Neuronal stem cell (in vitro differentiated cells): ENCODE data around the gene CERS5.
A peak's percentile ranks its signal among the peaks of the same experiment; 100 is the strongest.

ENCODE experiments used
- DNase-seq: peaks from one replicate; pipeline ENCODE4 v3.0.0-alpha.2; 2013; ENCODE audit warnings: low spot score
- H2AFZ ChIP-seq: one replicate; pipeline ENCODE4 v1.6.1; 2013; ENCODE audit warnings: mild to moderate bottlenecking, low read length, inconsistent platforms
- H2AK5ac ChIP-seq: 2 replicates; pipeline ENCODE4 v1.6.1; 2013; ENCODE audit warnings: low read depth, mild to moderate bottlenecking, inconsistent platforms, low read length, moderate library complexity, mixed read lengths
- H2BK120ac ChIP-seq: 2 replicates; pipeline ENCODE4 v1.6.1; 2013; ENCODE audit warnings: low read depth, mild to moderate bottlenecking, inconsistent platforms, low read length, moderate library complexity, mixed read lengths
- H2BK12ac ChIP-seq: one replicate; pipeline ENCODE4 v1.6.1; 2013; ENCODE audit warnings: low read length, inconsistent platforms
- H2BK15ac ChIP-seq: 2 replicates; pipeline ENCODE4 v1.6.1; 2013; ENCODE audit warnings: mild to moderate bottlenecking, low read length, inconsistent platforms, mixed read lengths
- H2BK5ac ChIP-seq: one replicate; pipeline ENCODE4 v1.6.1; 2013; ENCODE audit warnings: inconsistent platforms, mild to moderate bottlenecking, low read length, moderate library complexity
- H3K14ac ChIP-seq: one replicate; pipeline ENCODE4 v1.6.1; 2013; ENCODE audit warnings: low read length, inconsistent platforms
- H3K18ac ChIP-seq: 2 replicates; pipeline ENCODE4 v1.6.1; 2013; ENCODE audit warnings: low read length, inconsistent platforms
- H3K23ac ChIP-seq: 2 replicates; pipeline ENCODE4 v1.6.1; 2013; ENCODE audit warnings: low read depth, mild to moderate bottlenecking, mixed read lengths, low read length, inconsistent platforms; ENCODE audit not compliant: poor library complexity
- H3K27ac ChIP-seq: replicated peaks from 3 replicates; pipeline ENCODE4 v1.5.1; 2013; ENCODE audit warnings: low read length, inconsistent platforms
- H3K27me3 ChIP-seq, 3 experiments: 2 replicates each; pipeline ENCODE4 v1.6.1; 2013; ENCODE audit warnings: low read length in 3 of 3, mild to moderate bottlenecking in 2 of 3, inconsistent platforms in 1 of 3, low read depth in 1 of 3, mixed read lengths in 1 of 3, moderate library complexity in 1 of 3; ENCODE audit not compliant: control insufficient read depth in 3 of 3, insufficient read depth in 3 of 3
- H3K36me3 ChIP-seq, 2 donors: replicated peaks in 1 of 2; 2 replicates each; pipeline ENCODE4 v1.6.1; 2013; ENCODE audit warnings: low read length in 2 of 2; ENCODE audit not compliant: control insufficient read depth in 2 of 2, insufficient read depth in 2 of 2
- H3K4ac ChIP-seq: 2 replicates; pipeline ENCODE4 v1.6.1; 2013; ENCODE audit warnings: inconsistent platforms, mild to moderate bottlenecking, low read length, moderate library complexity
- H3K4me1 ChIP-seq, 2 donors: 1 replicate in 1 of 2; 2 replicates in 1 of 2; pipeline ENCODE4 v1.6.1; 2013; ENCODE audit warnings: low read length in 2 of 2, low read depth in 1 of 2; ENCODE audit not compliant: control insufficient read depth in 2 of 2, insufficient read depth in 1 of 2
- H3K4me2 ChIP-seq: one replicate; pipeline ENCODE4 v1.6.1; 2013; ENCODE audit warnings: mild to moderate bottlenecking, low read length, inconsistent platforms; ENCODE audit not compliant: insufficient read depth, poor library complexity, severe bottlenecking
- H3K4me3 ChIP-seq, 2 donors: 2 replicates each; pipeline ENCODE4 v1.5.1; 2013; ENCODE audit warnings: low read length in 2 of 2, mild to moderate bottlenecking in 2 of 2, inconsistent platforms in 1 of 2, moderate library complexity in 1 of 2
- H3K79me1 ChIP-seq: one replicate; pipeline ENCODE4 v1.6.1; 2013; ENCODE audit warnings: low read depth, mild to moderate bottlenecking, inconsistent platforms, low read length, moderate library complexity
- H3K9ac ChIP-seq: one replicate; pipeline ENCODE4 v1.6.1; 2013; ENCODE audit warnings: mild to moderate bottlenecking, low read depth, low read length, inconsistent platforms; ENCODE audit not compliant: poor library complexity
- H3K9me3 ChIP-seq, 2 donors: replicated peaks in 1 of 2; 2 replicates each; pipeline versions ENCODE3 to v1.6.1; 2013; ENCODE audit warnings: low read length in 2 of 2, mild to moderate bottlenecking in 2 of 2, inconsistent platforms in 1 of 2, low read depth in 1 of 2, mixed read lengths in 1 of 2, moderate library complexity in 1 of 2; ENCODE audit not compliant: control insufficient read depth in 2 of 2, insufficient read depth in 1 of 2
- H4K8ac ChIP-seq: one replicate; pipeline ENCODE4 v1.6.1; 2013; ENCODE audit warnings: low read depth, mild to moderate bottlenecking, inconsistent platforms, low read length, moderate library complexity
- H4K91ac ChIP-seq: one replicate; pipeline ENCODE4 v1.6.1; 2013; ENCODE audit warnings: low read length, low read depth, mild to moderate bottlenecking, inconsistent platforms; ENCODE audit not compliant: poor library complexity
- WGBS, 2 donors: extraction: QIAGEN DNeasy Blood & Tissue Kit; methylation state at CpG; one replicate each; pipeline ENCODE4 v1.1.7; 2013; ENCODE audit warnings: missing lambda C conversion rate in 2 of 2, mixed read lengths in 1 of 2; ENCODE audit not compliant: insufficient read length in 2 of 2, insufficient replicate concordance in 1 of 2; ENCODE audit errors: extremely low coverage in 2 of 2; 5-methylcytosine and 5-hydroxymethylcytosine counted together

Gene CERS5

DNA sequence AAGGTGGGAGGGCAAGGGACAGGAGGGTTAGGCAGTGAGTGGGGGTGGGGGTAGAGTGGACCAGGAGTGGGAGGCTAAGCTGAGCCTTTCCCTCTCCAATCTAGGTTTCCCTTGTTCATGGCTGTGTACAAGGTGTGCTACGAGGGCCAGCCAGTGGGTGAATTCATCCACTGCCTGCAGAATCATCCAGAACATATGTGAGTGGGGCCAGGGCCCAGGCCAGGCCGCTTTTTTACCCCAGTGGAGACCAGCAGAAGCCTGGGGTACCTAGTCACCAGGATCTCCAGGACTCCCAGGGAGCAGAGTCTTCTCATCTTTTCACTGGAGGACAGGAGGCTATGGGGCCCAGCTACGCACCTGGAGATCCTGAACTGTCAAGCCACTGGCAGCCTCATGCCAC, 57.9 kb downstream of the CERS5 start:
- WGBS, 2 donors, result no CpG with 5 or more reads among the region's 3 CpGs
- H3K79me1 ChIP-seq, result peaks cover 5% of the 10 kb centered on the region
- H3K23ac ChIP-seq, result no peak overlapping the region
- peak overlapping the region; percentile 97 for H2AFZ ChIP-seq
- peak overlapping the region; percentile 25 for H2AK5ac ChIP-seq
- no peak overlapping the region for H2BK120ac ChIP-seq
- H3K4me3 ChIP-seq, result no peak overlapping the region
- H3K14ac ChIP-seq, result no peak overlapping the region
- H3K4ac ChIP-seq, result no peak overlapping the region
- H2BK12ac ChIP-seq, result peak overlapping the region; percentile 76
- H2BK5ac ChIP-seq, result no peak overlapping the region
- peaks cover 18 to 22% of the 10 kb centered on the region in 2 donors for H3K4me1 ChIP-seq
- H3K36me3 ChIP-seq, result no peaks in the 10 kb centered on the region
- no peak for DNase-seq
- H3K27ac ChIP-seq, result no peak overlapping the region
- peak overlapping the region; percentile 96 for H4K8ac ChIP-seq
- no peaks in the 10 kb centered on the region for H3K27me3 ChIP-seq
- peak overlapping the region; percentile 55 for H2BK15ac ChIP-seq
- peak overlapping the region; percentile 61 for H3K18ac ChIP-seq
- H3K9ac ChIP-seq, result no peak overlapping the region
- H3K4me2 ChIP-seq, result no peak overlapping the region
- H4K91ac ChIP-seq, result no peak overlapping the region
- no peaks in the 10 kb centered on the region for H3K9me3 ChIP-seq

DNA sequence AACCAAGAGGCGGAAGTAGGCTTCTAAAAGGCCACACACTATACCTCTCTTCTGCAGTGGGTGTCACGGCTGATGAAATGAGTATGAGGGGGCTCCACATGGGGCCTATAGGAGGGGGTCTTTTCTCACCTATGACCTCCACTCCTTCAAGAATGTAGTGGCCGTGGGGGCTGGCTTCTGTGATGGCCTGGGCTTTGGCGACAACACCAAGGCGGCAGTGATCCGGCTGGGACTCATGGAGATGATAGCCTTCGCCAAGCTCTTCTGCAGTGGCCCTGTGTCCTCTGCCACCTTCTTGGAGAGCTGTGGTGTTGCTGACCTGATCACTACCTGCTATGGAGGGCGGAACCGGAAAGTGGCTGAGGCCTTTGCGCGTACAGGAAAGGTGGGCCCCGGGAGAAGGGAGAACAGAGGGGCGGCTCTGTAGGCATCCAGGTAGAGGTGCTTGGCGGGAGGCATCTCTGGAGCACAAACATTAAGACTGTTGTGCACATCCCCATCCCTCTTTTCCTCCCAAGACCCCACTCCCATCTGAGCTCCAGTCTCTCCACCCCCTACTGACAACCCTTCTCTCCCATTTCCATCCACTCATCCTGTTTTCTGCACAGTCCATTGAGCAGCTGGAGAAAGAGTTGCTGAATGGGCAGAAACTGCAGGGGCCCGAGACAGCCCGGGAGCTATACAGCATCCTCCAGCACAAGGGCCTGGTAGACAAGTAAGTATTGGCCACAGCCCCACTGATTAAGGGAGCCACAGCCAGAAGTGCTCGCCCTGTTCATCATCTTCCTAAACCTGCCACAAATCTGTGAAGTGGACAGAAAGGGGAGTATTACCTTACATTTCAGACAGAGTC, 59.5 kb downstream of the CERS5 start:
- Histone ChIP-seq H3K23ac (no peak overlapping the region), H3K27ac (no peak overlapping the region), H2AFZ (no peak overlapping the region), H3K4me3 (no peak overlapping the region), H3K14ac (no peak overlapping the region), H2AK5ac (no peak overlapping the region), H4K91ac (no peak overlapping the region), H3K4me1 (peaks cover 20 to 25% of the 10 kb centered on the region in 2 donors), H3K9ac (no peak overlapping the region), H2BK5ac (no peak overlapping the region), H3K4me2 (no peak overlapping the region), H4K8ac (no peak overlapping the region), H3K36me3 (peaks cover 0 to 3% of the 10 kb centered on the region in 2 donors), H2BK12ac (no peak overlapping the region), H3K18ac (no peak overlapping the region), H3K27me3 (no peaks in the 10 kb centered on the region), H2BK15ac (no peak overlapping the region), H3K9me3 (peaks cover 0 to under 1% of the 10 kb centered on the region in 2 donors), H3K79me1 (peaks cover 4% of the 10 kb centered on the region), H3K4ac (no peak overlapping the region), H2BK120ac (no peak overlapping the region)
- no CpG with 5 or more reads among the region's 17 CpGs for WGBS, 2 donors
- DNase-seq, result no peak

DNA sequence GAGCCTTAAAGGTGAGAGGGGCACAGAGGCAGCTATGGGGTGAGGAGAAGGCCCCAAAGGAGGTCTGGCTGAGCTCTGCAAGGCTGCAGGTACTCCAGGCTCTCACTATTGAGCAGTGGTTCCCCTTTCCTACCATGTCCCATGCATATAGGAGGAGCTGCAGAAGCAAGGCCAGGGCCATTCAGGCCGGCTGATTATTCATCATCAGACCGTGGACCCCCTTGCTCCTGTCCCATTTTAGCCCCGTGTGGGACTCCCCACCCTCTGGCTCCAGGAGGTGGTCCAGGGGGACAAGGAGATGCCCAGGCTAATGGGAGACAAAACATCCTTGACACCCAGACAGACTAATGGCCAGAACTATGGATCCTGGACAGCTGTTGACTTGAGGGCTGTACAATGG, 60.3 kb downstream of the CERS5 start:
- Histone ChIP-seq H3K79me1 (no peaks in the 10 kb centered on the region), H3K4me2 (no peak overlapping the region), H4K91ac (no peak overlapping the region), H3K36me3 (peaks cover 0 to 11% of the 10 kb centered on the region in 2 donors), H3K9ac (no peak overlapping the region), H3K4me1 (peaks cover 20 to 26% of the 10 kb centered on the region in 2 donors), H2BK15ac (no peak overlapping the region), H3K4ac (no peak overlapping the region), H3K27ac (no peak overlapping the region), H3K27me3 (no peaks in the 10 kb centered on the region), H4K8ac (no peak overlapping the region), H2AK5ac (no peak overlapping the region), H2BK5ac (no peak overlapping the region), H2BK120ac (no peak overlapping the region), H3K18ac (no peak overlapping the region), H3K9me3 (peaks cover 0 to 1% of the 10 kb centered on the region in 2 donors), H2AFZ (no peak overlapping the region), H3K4me3 (no peak overlapping the region), H3K23ac (no peak overlapping the region), H3K14ac (no peak overlapping the region), H2BK12ac (no peak overlapping the region)
- DNase-seq, result no peak
- WGBS, 2 donors, result no CpG with 5 or more reads among the region's 3 CpGs

DNA sequence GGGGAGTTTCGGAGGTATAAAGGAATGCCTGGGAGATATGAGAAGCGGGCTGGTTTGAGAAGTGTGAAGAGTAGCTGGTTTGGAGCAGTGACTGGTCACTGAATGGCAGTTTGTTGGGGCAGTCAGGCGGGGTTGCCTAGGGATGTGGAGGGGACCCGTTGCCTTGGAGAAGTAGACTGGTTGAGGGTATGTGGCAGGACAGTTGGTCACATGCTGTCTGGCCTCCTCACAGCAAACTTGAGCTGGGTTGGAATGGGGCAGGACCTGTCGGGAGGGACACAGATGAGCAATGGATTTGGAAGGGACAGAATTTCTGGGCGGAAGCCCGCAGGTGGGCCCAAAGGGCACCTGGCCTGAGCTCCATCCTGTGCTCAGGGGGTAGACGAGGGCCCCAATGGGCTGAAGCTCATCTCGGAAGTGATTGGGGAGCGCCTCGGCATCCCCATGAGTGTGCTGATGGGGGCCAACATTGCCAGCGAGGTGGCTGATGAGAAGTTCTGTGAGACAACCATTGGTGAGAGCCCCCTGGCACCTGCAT, 61.2 kb downstream of the CERS5 start:
- no peak overlapping the region for H3K23ac ChIP-seq
- H2BK15ac ChIP-seq, result no peak overlapping the region
- H2BK5ac ChIP-seq, result no peak overlapping the region
- no peak overlapping the region for H4K8ac ChIP-seq
- no peak overlapping the region for H4K91ac ChIP-seq
- H2AFZ ChIP-seq, result no peak overlapping the region
- no peak overlapping the region for H2AK5ac ChIP-seq
- no peak overlapping the region for H3K4me3 ChIP-seq
- no peaks in the 10 kb centered on the region for H3K79me1 ChIP-seq
- H3K14ac ChIP-seq, result peak overlapping the region; percentile 11
- no peak overlapping the region for H3K4me2 ChIP-seq
- H3K36me3 ChIP-seq, result peaks cover 0 to 18% of the 10 kb centered on the region in 2 donors
- peaks cover 17 to 24% of the 10 kb centered on the region in 2 donors for H3K4me1 ChIP-seq
- no CpG with 5 or more reads among the region's 12 CpGs for WGBS, 2 donors
- peaks cover 0 to 1% of the 10 kb centered on the region in 2 donors for H3K9me3 ChIP-seq
- H3K18ac ChIP-seq, result no peak overlapping the region
- no peak overlapping the region for H2BK120ac ChIP-seq
- H3K27me3 ChIP-seq, result no peaks in the 10 kb centered on the region
- no peak overlapping the region for H3K27ac ChIP-seq
- H3K4ac ChIP-seq, result no peak overlapping the region
- DNase-seq, result no peak
- H3K9ac ChIP-seq, result no peak overlapping the region
- H2BK12ac ChIP-seq, result no peak overlapping the region
